GM15510 (cell line): Measurements from ENCODE around the gene IL13RA2.

ENCODE experiments used
- POLR2A ChIP-seq: IDR thresholded peaks from 3 replicates; pipeline ENCODE4 v1.6.1; 2011; ENCODE audit warnings: borderline replicate concordance; ENCODE audit not compliant: insufficient read length; ENCODE audit errors: extremely low read depth

The IL13RA2 gene, protein sequence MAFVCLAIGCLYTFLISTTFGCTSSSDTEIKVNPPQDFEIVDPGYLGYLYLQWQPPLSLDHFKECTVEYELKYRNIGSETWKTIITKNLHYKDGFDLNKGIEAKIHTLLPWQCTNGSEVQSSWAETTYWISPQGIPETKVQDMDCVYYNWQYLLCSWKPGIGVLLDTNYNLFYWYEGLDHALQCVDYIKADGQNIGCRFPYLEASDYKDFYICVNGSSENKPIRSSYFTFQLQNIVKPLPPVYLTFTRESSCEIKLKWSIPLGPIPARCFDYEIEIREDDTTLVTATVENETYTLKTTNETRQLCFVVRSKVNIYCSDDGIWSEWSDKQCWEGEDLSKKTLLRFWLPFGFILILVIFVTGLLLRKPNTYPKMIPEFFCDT

DNA sequence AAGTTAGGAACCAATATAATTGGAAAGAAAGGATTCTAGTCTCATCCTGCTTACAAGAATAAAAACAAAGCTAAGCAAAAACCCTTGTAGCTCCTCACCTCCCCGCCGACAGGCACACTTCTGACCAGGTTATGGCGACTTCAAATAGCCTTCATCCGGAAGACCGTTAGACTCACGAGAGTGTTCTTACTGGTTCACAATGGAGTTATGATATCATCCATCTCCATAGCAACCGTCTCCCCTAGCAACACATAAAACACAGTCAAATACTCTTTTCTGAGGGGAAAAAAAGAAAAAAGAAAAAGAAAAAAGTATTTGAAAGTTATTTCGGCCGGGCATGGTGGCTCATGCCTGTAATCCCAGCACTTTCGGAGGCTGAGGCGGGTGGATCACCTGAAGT lies at the start of gene IL13RA2:
IL13RA2 (minus strand) TSS at position 162 of the 400 bp plus-strand sequence. CDS start 347 bp downstream, outside the sequence.
- no peak for TF ChIP-seq POLR2A

- no peak for TF ChIP-seq POLR2A
Observed at GRCh38 chrX:115065304-115065703, 47.9 kb upstream of the IL13RA2 start.

DNA sequence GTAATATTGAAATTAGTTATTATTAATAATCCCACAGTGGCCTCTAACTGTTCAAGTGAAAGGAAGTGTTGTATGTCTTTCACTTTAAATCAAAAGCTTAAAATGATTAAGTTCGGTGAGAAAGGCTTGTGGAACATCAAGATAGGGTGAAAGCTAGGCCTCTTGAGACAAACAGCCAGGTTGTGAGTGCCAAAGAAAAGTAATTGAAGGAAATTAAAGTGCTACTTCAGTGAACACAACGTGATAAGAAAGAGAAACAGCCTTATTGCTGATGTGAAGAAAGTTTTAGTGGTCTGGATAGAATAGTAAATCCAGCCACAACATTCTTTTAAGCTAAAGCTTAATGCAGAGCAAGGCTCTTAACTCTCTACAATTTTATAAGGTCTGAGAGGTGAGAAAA lies 42.6 kb upstream of the IL13RA2 start:
- no peak for TF ChIP-seq POLR2A

DNA sequence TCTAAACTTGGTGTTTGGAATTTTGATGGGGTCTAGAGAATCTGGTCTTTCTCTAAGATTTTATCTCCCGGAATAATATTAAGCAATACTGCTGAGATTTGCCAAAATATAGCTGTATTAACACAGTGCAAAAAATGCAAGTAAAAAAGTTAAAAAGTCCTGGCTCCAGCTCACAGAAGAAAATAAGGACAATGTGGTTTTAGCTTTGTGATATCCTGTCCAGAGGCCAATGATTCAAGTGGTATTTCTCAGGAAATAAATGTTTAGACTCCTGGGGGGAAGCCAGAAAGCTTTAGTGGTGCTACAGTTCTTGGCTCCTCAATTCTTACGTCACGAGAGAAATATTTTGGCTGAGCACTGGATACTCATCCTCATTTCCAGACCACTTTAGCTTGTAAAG lies 40.9 kb upstream of the IL13RA2 start:
- no peak for TF ChIP-seq POLR2A

DNA sequence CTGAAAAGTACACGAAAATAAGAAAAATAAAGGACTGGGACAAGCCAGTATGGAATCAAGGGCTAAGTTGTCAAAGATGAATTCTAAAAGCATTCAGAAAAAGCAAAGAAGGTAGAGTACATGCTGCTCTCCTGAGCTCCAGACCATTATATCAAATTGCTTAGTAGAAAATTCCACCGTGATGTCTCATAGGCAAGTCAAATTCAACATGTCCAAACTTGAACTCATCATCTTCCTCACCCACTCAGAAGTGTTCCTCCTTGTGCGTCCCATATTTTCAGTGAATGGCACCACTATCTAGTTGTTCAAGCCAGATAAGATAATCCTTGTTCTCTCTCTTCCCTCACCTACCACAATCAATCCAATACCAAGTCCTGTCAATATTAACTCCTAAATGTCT lies 37.5 kb upstream of the IL13RA2 start:
- TF ChIP-seq POLR2A, result no peak

- TF ChIP-seq POLR2A, result no peak
Observed at GRCh38 chrX:115053223-115053622, 35.8 kb upstream of the IL13RA2 start.

DNA sequence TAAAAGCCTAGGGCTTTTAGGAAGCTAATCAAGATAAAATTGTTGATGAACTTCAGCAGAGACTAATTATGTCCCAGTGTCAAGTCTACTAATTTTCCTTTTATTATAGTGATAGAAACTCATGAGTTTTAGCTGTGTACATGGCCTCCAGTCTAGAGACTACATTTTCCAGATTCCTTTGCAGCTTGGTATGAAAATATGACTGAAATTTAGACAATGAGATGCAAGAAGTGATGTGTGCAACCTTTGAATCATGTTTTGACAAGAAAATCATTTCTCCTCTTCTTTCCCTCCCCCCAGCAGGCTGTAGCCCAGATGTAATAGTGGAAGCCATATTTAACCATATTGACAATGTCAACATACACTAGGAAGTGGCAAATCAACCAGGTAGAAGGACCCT lies 30.3 kb upstream of the IL13RA2 start:
- no peak for TF ChIP-seq POLR2A

DNA sequence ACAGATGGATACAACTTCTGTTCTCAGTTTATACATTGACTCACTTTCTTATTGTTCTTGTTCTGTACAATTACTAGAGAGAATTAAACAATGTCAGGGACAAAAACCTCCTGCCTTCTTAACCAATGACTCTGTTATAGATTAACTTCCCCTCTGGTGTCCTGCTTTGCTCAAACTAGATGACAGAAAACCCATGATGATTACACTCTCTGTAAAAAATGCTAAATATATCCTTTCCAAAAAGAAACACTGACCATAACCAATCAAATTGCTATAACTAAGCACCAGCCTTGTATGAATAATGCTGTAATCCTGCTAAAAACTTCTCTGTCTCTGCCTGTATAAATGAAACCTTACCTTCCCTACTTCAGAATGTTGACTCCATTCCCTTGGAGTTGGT lies 29.8 kb upstream of the IL13RA2 start:
- no peak for TF ChIP-seq POLR2A

GRCh38 chrX:115040417-115040816 lies 23.0 kb upstream of the IL13RA2 start:
- no peak for TF ChIP-seq POLR2A

- no peak for TF ChIP-seq POLR2A
Observed at GRCh38 chrX:115038406-115038805, 21.0 kb upstream of the IL13RA2 start.

GRCh38 chrX:115036029-115036428 lies 18.6 kb upstream of the IL13RA2 start:
- TF ChIP-seq POLR2A, result no peak

DNA sequence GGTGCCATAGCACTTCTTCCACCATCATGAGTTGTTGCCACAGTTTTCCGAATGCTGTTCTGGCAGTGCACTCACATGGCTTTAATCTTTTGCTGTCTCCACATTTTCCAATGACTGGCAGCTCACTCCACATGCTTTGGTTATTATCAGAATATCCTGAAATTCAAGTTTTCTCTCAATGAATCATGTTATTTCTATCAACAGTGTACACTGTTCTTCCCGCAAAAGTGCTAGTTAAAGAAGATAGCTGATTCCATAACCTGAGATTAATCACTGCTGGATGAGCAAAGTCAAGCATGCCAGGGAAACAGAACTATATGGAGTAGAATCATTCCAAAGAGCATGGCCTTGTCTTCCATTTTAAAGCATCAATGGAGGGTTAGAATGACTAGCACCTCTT lies 14.6 kb upstream of the IL13RA2 start:
- no peak for TF ChIP-seq POLR2A

GRCh38 chrX:115030625-115031024 lies 13.2 kb upstream of the IL13RA2 start:
- no peak for TF ChIP-seq POLR2A

- TF ChIP-seq POLR2A, result no peak
Observed at GRCh38 chrX:115029869-115030570, 12.6 kb upstream of the IL13RA2 start.

- no peak for TF ChIP-seq POLR2A
Observed at GRCh38 chrX:115029440-115029839, 12.0 kb upstream of the IL13RA2 start.

DNA sequence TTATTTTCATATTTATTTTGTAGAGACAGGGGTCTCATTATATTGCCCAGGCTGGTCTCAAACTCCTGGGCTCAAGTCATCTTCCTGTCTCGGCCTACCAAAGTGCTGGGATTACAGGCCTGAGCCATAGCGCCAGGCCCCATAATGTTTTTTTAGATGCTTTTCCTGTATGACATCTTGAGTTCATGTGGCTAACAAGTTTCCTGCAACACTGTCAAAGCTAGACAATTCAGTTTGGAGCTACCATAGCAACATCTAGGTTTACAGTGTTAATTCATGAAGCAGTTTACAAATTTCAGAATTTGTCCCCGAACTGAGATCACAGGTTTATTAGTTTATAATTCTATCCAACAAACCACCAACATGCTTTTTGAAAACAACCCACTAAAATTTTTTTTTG lies 6.4 kb upstream of the IL13RA2 start:
- TF ChIP-seq POLR2A, result no peak
